ENCODE results near the gene MLLT1. TPM values are rescaled to one million over a fixed set of nuclear protein-coding genes. Genes with fewer than 3 reads are reported as not detected.

Gene MLLT1
- total RNA-seq, 1 experiment from 2014 or later = 29.0 TPM

GRCh38 chr19:6259312-6259861 is 20.4 kb downstream of the MLLT1 start:
- H4K20me1 ChIP-seq (ENCODE audit: low read length) = no peaks in the 10 kb centered on the region

DNA sequence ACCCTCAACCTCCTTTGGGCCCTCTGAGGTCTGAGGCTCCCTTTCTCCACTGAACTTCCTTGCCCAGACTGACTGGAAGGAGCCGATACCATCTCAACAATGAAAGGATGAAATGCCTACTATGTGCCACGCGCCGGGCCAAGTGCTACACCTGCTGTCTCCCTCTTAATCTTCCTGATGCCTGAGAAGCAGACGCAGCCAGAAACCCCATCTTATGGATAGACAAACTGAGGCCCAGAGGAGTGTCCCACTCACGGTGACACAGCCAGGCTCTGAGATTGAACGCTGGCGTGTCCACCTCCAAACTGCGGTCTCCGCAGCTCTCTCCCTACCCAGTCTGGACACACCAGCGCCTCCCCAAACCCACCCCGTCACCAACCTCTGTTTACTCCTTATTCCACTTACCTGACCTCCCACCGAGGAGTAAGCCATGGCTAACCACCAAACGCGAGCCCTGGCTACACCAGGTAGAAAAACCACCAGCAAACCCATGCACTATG is 20.9 kb downstream of the MLLT1 start:
- H4K20me1 ChIP-seq (ENCODE audit: low read length) = no peaks in the 10 kb centered on the region

More at GRCh38 chr19:6259312-6259861, 20.4 kb downstream of the MLLT1 start:
- ChIA-PET CTCF (no interaction called here), POLR2A (ENCODE audit: unreplicated experiment) (no interaction called here)
- H3K9me3 ChIP-seq (ENCODE audit: low read length) = no peaks in the 10 kb centered on the region
- intact Hi-C loops (cut with micrococcal nuclease) = no loop called here
- H2AFZ ChIP-seq (ENCODE audit: low read length) = no peak overlapping the region
- H3K4me2 ChIP-seq (ENCODE audit: low read length) = no peak overlapping the region
- no peak for DNase-seq
- TF ChIP-seq EZH2 (IDR thresholded peaks at IDR 0.05; ENCODE audit: low read length, unreplicated experiment) (no peak), EZH2phosphoT487 (IDR thresholded peaks at IDR 0.05; ENCODE audit: borderline replicate concordance, low read length) (no peak)
- TF ChIP-seq, protein P1, sequence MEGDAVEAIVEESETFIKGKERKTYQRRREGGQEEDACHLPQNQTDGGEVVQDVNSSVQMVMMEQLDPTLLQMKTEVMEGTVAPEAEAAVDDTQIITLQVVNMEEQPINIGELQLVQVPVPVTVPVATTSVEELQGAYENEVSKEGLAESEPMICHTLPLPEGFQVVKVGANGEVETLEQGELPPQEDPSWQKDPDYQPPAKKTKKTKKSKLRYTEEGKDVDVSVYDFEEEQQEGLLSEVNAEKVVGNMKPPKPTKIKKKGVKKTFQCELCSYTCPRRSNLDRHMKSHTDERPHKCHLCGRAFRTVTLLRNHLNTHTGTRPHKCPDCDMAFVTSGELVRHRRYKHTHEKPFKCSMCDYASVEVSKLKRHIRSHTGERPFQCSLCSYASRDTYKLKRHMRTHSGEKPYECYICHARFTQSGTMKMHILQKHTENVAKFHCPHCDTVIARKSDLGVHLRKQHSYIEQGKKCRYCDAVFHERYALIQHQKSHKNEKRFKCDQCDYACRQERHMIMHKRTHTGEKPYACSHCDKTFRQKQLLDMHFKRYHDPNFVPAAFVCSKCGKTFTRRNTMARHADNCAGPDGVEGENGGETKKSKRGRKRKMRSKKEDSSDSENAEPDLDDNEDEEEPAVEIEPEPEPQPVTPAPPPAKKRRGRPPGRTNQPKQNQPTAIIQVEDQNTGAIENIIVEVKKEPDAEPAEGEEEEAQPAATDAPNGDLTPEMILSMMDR (conservative IDR thresholded peaks at IDR 0.05; ENCODE audit: low read depth, low read length) = no peak
- H3K27ac ChIP-seq (ENCODE audit: low read length) = no peak overlapping the region
- H3F3A ChIP-seq (ENCODE audit: low read length, unreplicated experiment) = no peaks in the 10 kb centered on the region
- no peaks in the 10 kb centered on the region; the same call in 1 of the 2 replicates for H3K4me1 ChIP-seq (ENCODE audit: insufficient read depth, low read length)
- H3K9ac ChIP-seq (ENCODE audit: low read length) = no peak overlapping the region
- peaks cover 36% of the 10 kb centered on the region for H3K79me2 ChIP-seq (ENCODE audit: low read length)
- peaks cover 14% of the 10 kb centered on the region for H3K36me3 ChIP-seq (ENCODE audit: low read depth, low read length)
- H3K4me3 ChIP-seq (ENCODE audit: low read length) = no peak overlapping the region
- no TSS peak for BruUV-seq (replicated peaks)
- H3K27me3 ChIP-seq (ENCODE audit: low read length) = no peaks in the 10 kb centered on the region
- H3K9me2 ChIP-seq (replicated peaks; ENCODE audit: low read length) = no peaks in the 10 kb centered on the region
- ATAC-seq = no peak

More for the DNA sequence above, 20.9 kb downstream of the MLLT1 start:
- no peaks in the 10 kb centered on the region for H3F3A ChIP-seq (ENCODE audit: low read length, unreplicated experiment)
- no peaks in the 10 kb centered on the region for H3K9me2 ChIP-seq (replicated peaks; ENCODE audit: low read length)
- peaks cover 14% of the 10 kb centered on the region for H3K36me3 ChIP-seq (ENCODE audit: low read depth, low read length)
- no peak overlapping the region for H2AFZ ChIP-seq (ENCODE audit: low read length)
- peaks cover 41% of the 10 kb centered on the region for H3K79me2 ChIP-seq (ENCODE audit: low read length)
- intact Hi-C loops (cut with micrococcal nuclease) = no loop called here
- H3K4me3 ChIP-seq (ENCODE audit: low read length) = no peak overlapping the region
- TF ChIP-seq EZH2 (IDR thresholded peaks at IDR 0.05; ENCODE audit: low read length, unreplicated experiment) = no peak
- TF ChIP-seq EZH2phosphoT487 (IDR thresholded peaks at IDR 0.05; ENCODE audit: borderline replicate concordance, low read length) = no peak
- TF ChIP-seq, protein P1 (conservative IDR thresholded peaks at IDR 0.05; ENCODE audit: low read depth, low read length) = no peak
- ChIA-PET POLR2A (ENCODE audit: unreplicated experiment) (no interaction called here), CTCF (no interaction called here)
- no TSS peak for BruUV-seq (replicated peaks)
- H3K4me1 ChIP-seq (ENCODE audit: insufficient read depth, low read length) = no peaks in the 10 kb centered on the region
- DNase-seq = no peak
- no peaks in the 10 kb centered on the region for H3K9me3 ChIP-seq (ENCODE audit: low read length)
- ATAC-seq = no peak
- no peaks in the 10 kb centered on the region for H3K27me3 ChIP-seq (ENCODE audit: low read length)
- no peak overlapping the region for H3K9ac ChIP-seq (ENCODE audit: low read length)
- no peak overlapping the region for H3K27ac ChIP-seq (ENCODE audit: low read length)
- no peak overlapping the region for H3K4me2 ChIP-seq (ENCODE audit: low read length)

Measured in PC-3 (cell line).